AG04450 (cell line): ENCODE results near the gene ZDHHC14. TPM values are rescaled to one million over a fixed set of nuclear protein-coding genes. Genes with fewer than 3 reads are reported as not detected.

Experiments
- CTCF ChIA-PET: fragments of 300-600, 350-600 bp; formaldehyde crosslinking; extraction: SDS; loops from one replicate; lab custom pipeline; 2022; ENCODE audit warnings: antibody characterized with exemption, inconsistent platforms; lab: Charles Lee
- POLR2A ChIA-PET: fragments of 350-600 bp; formaldehyde crosslinking; extraction: SDS; loops from one replicate; lab custom pipeline; 2021; ENCODE audit warnings: antibody characterized with exemption, inconsistent platforms; lab: Yijun Ruan, JAX
- DNase-seq: peaks from one replicate; pipeline ENCODE4 v3.0.0-alpha.2; 2011; ENCODE audit warnings: low read depth, low spot score
- H3K27ac ChIP-seq: one replicate; pipeline ENCODE4 v1.5.1; 2012; ENCODE audit warnings: low read depth, low read length, control low read depth
- H3K27me3 ChIP-seq: one replicate; pipeline ENCODE4 v1.6.0; 2012; ENCODE audit warnings: low read length; ENCODE audit not compliant: control insufficient read depth, insufficient read depth
- H3K4me3 ChIP-seq: 2 replicates; pipeline ENCODE4 v1.5.1; 2011; ENCODE audit warnings: mild to moderate bottlenecking, low read depth, low read length, control low read depth
- H3K9me3 ChIP-seq: 2 replicates; pipeline ENCODE4 v1.5.1; 2012; ENCODE audit warnings: low read length; ENCODE audit not compliant: control insufficient read depth, insufficient read depth
- CTCF ChIP-seq: IDR thresholded peaks from 2 replicates; pipeline ENCODE4 v1.5.1; 2011; ENCODE audit warnings: low read depth, low read length, control low read depth, inconsistent platforms
- polyA plus RNA-seq: library from polyadenylated mRNA; depleted of rRNA; stranded (reverse); fragments of >200 nt; gene quantifications from 2 replicates; pipeline ENCODE4 v1.2.3, GENCODE V29; 2011; rRNA removed
- small RNA-seq: library from RNA; depleted of rRNA; stranded (forward); fragments of <200 nt; gene quantifications from one replicate; pipeline ENCODE3, GENCODE V24; 2012; ENCODE audit warnings: low read depth; ENCODE audit not compliant: insufficient read length

ZDHHC14 gene
- polyA plus RNA-seq, 1 experiment, result 2.2 TPM

GRCh38 chr6:157726892-157727628 lies 346.1 kb downstream of the ZDHHC14 start:
- no peak for TF ChIP-seq CTCF
- peaks cover 7% of the 10 kb centered on the region; the same call in 1 of the 2 replicates for H3K9me3 ChIP-seq
- CTCF ChIA-PET, result interaction anchor here (0.9 kb wide), 1 partner anchor 29 kb away, joined by 4 read pairs; no protein-coding TSS in a partner anchor
- POLR2A ChIA-PET, result no interaction called here
- no peak for DNase-seq
- no peak overlapping the region for H3K4me3 ChIP-seq
- H3K27me3 ChIP-seq, result peaks cover 17% of the 10 kb centered on the region
- H3K27ac ChIP-seq, result no peak overlapping the region

Small RNAs within 50 kb of the gene (small RNA-seq; reads per million reads assigned to genes)
- gene MIR3692, result not detected

Other genes with a start within 250 kb of the ZDHHC14 start
- gene TMEM242, start 57.7 kb upstream of the ZDHHC14 start, polyA plus RNA-seq, result 6.8 and 8.6 TPM in 2 replicates